ENCODE data around the gene VN1R5.
"Not testable (repeated sequence)": the region's sequence is repeated elsewhere in the genome, so short reads cannot be mapped to it uniquely, and the experiment has no call there.

The VN1R5 gene

GRCh38 chr1:247255772-247256171 lies at the start of gene VN1R5:
VN1R5 (plus strand) TSS chr1:247256072.
- in situ Hi-C loops (cut with MboI; ENCODE audit: low sequenced_read_pairs, unreplicated experiment); DNase-seq (ENCODE audit: low spot score): not testable (repeated sequence)

DNA sequence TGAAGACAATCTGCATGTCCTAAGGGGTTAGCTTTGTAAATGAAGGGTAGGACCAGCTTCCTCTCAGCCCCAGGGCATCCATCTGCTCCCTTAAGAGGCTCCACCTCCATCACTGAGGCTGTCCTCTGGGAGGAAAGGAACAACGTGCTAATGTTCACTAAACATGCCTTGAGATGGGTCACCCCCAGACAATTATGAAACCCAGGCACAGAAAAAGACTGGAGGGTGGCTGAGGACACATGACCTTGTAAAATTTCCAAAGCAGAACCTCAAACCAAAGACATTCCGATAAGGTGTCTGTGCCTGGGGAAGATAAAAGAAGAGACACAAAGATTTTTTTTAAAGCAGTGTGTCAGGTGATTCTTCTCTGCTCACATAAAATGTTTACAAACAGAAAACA lies 46.5 kb upstream of the VN1R5 start:
- in situ Hi-C loops (cut with MboI; ENCODE audit: low sequenced_read_pairs, unreplicated experiment), result no loop called here
- DNase-seq (ENCODE audit: low spot score), result no peak
- no peak for TF ChIP-seq CTCF (IDR thresholded peaks at IDR 0.05; ENCODE audit: borderline replicate concordance, control extremely low read depth, extremely low read depth, insufficient read depth, missing control alignments)

DNA sequence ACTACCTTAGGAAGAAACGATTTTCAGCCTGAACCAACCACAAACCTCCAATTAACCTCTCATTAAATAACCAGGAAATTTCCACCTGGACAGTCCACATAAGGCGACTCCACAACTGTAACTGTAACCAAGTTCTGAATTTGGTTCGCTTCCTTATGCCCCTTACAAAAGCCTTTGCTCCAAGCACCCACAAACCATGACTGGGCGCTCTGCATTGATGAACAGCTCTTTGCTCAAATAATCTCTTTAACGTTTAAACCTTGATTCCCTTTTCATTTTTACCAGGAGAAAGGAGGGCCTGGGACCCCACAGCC lies 45.9 kb upstream of the VN1R5 start:
- in situ Hi-C loops (cut with MboI; ENCODE audit: low sequenced_read_pairs, unreplicated experiment), result no loop called here
- no peak for TF ChIP-seq CTCF (IDR thresholded peaks at IDR 0.05; ENCODE audit: borderline replicate concordance, control extremely low read depth, extremely low read depth, insufficient read depth, missing control alignments)
- DNase-seq (ENCODE audit: low spot score), result no peak

DNA sequence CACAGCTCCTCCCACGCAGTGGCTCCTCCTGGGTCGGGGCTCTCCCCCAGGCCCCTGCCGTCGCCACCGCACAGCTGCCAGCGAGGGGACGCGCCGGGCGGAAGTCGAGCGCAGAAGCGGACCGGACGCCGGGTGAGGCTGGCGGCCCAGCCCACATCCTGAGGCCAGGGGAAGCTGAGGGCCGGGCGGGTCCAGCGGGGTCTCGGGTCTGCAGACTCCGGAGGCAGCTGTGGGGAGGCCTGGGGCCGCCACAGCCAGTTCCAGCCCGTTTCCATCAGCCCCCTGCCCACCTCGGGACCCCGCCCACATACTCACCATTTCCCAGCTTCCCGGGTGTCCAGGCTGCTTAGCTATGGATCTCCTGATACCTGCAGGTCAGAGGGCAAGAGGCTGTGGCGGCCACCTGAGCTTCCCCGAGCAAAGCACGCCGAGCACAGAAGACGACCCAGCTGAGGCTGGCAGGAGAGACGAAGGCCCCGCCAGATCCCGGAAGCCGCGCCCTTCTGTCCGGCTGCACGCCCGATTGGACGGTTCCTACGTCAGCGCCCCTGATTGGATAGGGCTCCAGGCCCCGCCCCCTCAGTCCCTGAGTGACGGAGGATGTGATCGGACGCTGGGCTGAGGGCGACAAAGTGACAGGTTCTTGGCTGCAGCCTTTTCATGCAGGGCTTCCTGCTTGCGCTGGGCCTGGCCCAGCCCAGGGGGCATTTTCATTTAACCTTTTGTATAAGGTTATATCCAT lies 45.3 kb upstream of the VN1R5 start:
- DNase-seq (ENCODE audit: low spot score), result peak; percentile 95
- in situ Hi-C loops (cut with MboI; ENCODE audit: low sequenced_read_pairs, unreplicated experiment), result no loop called here
- TF ChIP-seq CTCF (IDR thresholded peaks at IDR 0.05; ENCODE audit: borderline replicate concordance, control extremely low read depth, extremely low read depth, insufficient read depth, missing control alignments), result no peak

DNA sequence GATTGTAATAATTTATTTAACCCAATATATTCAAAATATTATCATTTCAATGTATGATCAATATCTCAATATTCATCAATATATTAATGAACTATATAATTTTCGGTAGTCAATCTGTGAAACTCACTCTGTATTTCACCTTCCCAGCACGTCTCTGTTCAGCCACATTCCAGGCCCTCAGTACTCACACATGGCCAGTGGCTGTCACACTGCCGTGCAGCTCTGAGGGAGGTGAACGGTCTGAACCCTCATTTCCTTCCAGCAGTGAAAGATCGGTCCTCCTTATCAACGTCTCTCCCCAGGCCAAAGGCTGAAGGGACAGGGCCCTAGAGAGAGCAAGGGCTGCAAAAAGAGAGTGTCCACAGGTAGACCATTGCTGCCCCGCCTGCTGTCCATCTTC lies 44.5 kb upstream of the VN1R5 start:
- TF ChIP-seq CTCF (IDR thresholded peaks at IDR 0.05; ENCODE audit: borderline replicate concordance, control extremely low read depth, extremely low read depth, insufficient read depth, missing control alignments), result no peak
- DNase-seq (ENCODE audit: low spot score), result no peak
- in situ Hi-C loops (cut with MboI; ENCODE audit: low sequenced_read_pairs, unreplicated experiment), result no loop called here

DNA sequence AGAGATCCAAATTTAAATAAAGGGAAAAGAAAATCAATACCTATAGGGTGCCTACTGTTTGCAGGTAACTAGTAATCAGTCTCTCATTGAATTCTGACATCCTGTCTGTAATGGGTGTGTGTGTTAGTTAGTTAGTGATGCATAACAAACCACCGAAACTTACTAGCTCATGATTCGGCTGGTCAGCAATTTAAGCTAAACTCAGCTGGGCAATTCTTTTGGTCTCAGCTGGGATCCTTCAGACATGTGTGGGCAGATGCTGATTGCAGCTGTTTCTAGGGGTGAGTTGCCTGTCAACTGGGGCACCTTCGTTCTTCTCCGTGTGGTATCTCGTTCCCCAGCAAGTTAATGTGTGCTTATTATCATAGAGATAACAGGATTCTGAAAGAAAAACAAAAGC lies 43.9 kb upstream of the VN1R5 start:
- peak; percentile 58 for DNase-seq (ENCODE audit: low spot score)
- in situ Hi-C loops (cut with MboI; ENCODE audit: low sequenced_read_pairs, unreplicated experiment), result no loop called here

More for the DNA sequence above, 43.9 kb upstream of the VN1R5 start:
- TF ChIP-seq CTCF (IDR thresholded peaks at IDR 0.05; ENCODE audit: borderline replicate concordance, control extremely low read depth, extremely low read depth, insufficient read depth, missing control alignments), result no peak
